ENCODE data around the gene PCYT1A. TPM values are rescaled to one million over a fixed set of nuclear protein-coding genes. Genes with fewer than 3 reads are reported as not detected.

PCYT1A gene
- polyA plus RNA-seq, 1 donor (not counting 4 experiments of a cell fraction or from before 2014, with no cell fraction given), result 108 TPM

DNA sequence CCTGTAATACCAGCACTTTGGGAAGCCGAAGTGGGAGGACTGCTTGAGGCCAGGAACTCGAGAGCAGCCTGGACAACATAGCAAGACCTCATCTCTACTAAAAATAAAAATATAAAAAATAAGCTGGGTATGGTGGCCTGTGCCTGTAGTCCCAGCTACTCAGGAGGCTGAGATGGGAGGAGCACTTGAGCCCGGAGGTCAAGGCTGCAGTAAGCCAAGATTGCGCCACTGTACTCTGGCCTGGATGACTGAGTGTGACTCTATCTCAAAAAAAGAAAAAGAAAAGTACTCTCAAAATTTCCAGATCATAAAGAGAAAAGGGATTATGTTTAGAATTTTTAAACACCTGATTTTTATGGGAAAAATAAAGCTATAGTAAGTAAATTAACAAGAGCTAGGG is 47.1 kb downstream of the PCYT1A start:
- Histone ChIP-seq H3K9me1 (ENCODE audit: control insufficient read depth, extremely low read depth, insufficient read depth, low read length) (no peaks in the 10 kb centered on the region), H3K79me2 (ENCODE audit: control insufficient read depth, insufficient read depth, low read length) (no peaks in the 10 kb centered on the region), H3K4me1 (ENCODE audit: control insufficient read depth, extremely low read depth, insufficient read depth, low read length) (no peaks in the 10 kb centered on the region), H3K9me3 (ENCODE audit: control insufficient read depth, low read depth, low read length) (no peaks in the 10 kb centered on the region), H4K20me1 (ENCODE audit: control insufficient read depth, extremely low read depth, insufficient read depth, low read length) (no peaks in the 10 kb centered on the region), H3K4me3 (ENCODE audit: control insufficient read depth in 2 of 3, extremely low read depth in 1 of 3, insufficient read depth in 2 of 3, low read depth in 1 of 3, low read length in 3 of 3) (no peak overlapping the region), H3K4me2 (ENCODE audit: control insufficient read depth, extremely low read depth, insufficient read depth, low read depth, low read length) (no peak overlapping the region), H2AFZ (ENCODE audit: control insufficient read depth, low read length) (no peak overlapping the region), H3K36me3 (ENCODE audit: control insufficient read depth in 2 of 2, extremely low read depth in 1 of 2, insufficient read depth in 2 of 2, low read length in 2 of 2) (peaks cover 38 to 41% of the 10 kb centered on the region in 2 experiments), H3K27ac (ENCODE audit: control insufficient read depth, insufficient read depth, low read length) (no peak overlapping the region), H3K9ac (ENCODE audit: control insufficient read depth, extremely low read depth, insufficient read depth, low read length) (no peak overlapping the region), H3K27me3 (ENCODE audit: control insufficient read depth, extremely low read depth, insufficient read depth, low read length) (no peaks in the 10 kb centered on the region)
- no peak for TF ChIP-seq EZH2 (IDR thresholded peaks at IDR 0.05; ENCODE audit: low read length)
- TF ChIP-seq, protein P1, sequence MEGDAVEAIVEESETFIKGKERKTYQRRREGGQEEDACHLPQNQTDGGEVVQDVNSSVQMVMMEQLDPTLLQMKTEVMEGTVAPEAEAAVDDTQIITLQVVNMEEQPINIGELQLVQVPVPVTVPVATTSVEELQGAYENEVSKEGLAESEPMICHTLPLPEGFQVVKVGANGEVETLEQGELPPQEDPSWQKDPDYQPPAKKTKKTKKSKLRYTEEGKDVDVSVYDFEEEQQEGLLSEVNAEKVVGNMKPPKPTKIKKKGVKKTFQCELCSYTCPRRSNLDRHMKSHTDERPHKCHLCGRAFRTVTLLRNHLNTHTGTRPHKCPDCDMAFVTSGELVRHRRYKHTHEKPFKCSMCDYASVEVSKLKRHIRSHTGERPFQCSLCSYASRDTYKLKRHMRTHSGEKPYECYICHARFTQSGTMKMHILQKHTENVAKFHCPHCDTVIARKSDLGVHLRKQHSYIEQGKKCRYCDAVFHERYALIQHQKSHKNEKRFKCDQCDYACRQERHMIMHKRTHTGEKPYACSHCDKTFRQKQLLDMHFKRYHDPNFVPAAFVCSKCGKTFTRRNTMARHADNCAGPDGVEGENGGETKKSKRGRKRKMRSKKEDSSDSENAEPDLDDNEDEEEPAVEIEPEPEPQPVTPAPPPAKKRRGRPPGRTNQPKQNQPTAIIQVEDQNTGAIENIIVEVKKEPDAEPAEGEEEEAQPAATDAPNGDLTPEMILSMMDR (optimal IDR thresholded peaks at IDR 0.05 in 1 of 3, IDR thresholded peaks at IDR 0.05 in 1 of 3, conservative IDR thresholded peaks at IDR 0.05 in 1 of 3; ENCODE audit: extremely low read depth in 1 of 3, insufficient read depth in 2 of 3, low read length in 3 of 3), result no peak
- DNase-seq (ENCODE audit: low read depth, low spot score) (no peak), FAIRE-seq (no peak)
- dilution Hi-C loops (cut with MboI; ENCODE audit: extremely low pct_ligation_motif_present, low sequenced_read_pairs), result no loop called here

DNA sequence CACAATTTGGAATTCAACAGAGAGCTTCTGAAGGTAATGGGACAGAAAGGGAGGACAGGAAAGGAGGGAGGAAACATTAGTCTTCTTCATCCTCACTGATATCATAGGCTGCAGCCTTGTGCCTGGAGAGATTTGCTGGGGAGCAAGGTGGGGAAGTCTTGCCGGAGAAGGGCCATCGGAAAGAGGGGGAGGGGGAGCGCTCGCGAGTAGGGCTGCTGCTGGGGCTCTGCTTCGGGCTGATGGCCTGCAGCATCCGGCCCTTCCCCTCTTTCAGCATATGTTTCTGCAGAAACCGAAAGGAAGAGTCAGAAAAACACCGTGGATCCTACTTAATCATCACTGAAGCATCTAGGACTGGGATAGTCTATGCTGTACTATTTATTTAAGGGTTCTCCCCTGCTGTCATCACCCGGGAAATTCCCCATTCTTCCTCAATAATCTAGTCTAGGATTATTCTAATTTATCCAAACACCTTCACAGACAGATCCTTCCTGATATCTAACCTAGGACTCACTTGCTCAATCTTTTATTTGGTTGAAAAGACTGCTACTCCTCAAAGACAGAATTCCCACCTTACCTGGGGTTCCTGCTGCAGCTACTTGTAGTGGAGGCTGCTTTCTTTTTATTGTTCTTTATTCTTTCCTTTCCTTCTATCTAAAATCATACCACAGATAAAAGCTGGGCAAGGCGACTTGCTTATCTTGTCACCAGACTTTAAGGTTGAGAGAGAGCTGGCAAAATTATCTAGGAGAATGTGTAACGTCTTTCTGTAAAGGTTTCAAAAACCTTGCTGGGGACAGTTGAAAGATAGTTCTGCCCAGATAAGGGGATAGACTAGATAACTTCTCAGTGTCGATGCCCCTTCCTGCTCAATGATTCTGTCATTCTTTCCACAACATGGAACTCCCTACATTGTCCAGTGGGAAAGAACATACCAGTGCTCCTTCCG is 48.6 kb downstream of the PCYT1A start:
- H2AFZ ChIP-seq (ENCODE audit: control insufficient read depth, low read length), result no peak overlapping the region
- H3K9me3 ChIP-seq (ENCODE audit: control insufficient read depth, low read depth, low read length), result no peaks in the 10 kb centered on the region
- H3K79me2 ChIP-seq (ENCODE audit: control insufficient read depth, insufficient read depth, low read length), result no peaks in the 10 kb centered on the region
- TF ChIP-seq, protein P1 (optimal IDR thresholded peaks at IDR 0.05 in 1 of 3, IDR thresholded peaks at IDR 0.05 in 1 of 3, conservative IDR thresholded peaks at IDR 0.05 in 1 of 3; ENCODE audit: extremely low read depth in 1 of 3, insufficient read depth in 2 of 3, low read length in 3 of 3), result no peak
- TF ChIP-seq EZH2 (IDR thresholded peaks at IDR 0.05; ENCODE audit: low read length), result no peak
- H3K4me1 ChIP-seq (ENCODE audit: control insufficient read depth, extremely low read depth, insufficient read depth, low read length), result no peaks in the 10 kb centered on the region
- no peak overlapping the region for H3K9ac ChIP-seq (ENCODE audit: control insufficient read depth, extremely low read depth, insufficient read depth, low read length)
- no peak for FAIRE-seq
- no peak for DNase-seq (ENCODE audit: low read depth, low spot score)
- dilution Hi-C loops (cut with MboI; ENCODE audit: extremely low pct_ligation_motif_present, low sequenced_read_pairs), result no loop called here
- H3K27me3 ChIP-seq (ENCODE audit: control insufficient read depth, extremely low read depth, insufficient read depth, low read length), result no peaks in the 10 kb centered on the region
- peaks cover 36 to 41% of the 10 kb centered on the region in 2 experiments for H3K36me3 ChIP-seq (ENCODE audit: control insufficient read depth in 2 of 2, extremely low read depth in 1 of 2, insufficient read depth in 2 of 2, low read length in 2 of 2)
- H4K20me1 ChIP-seq (ENCODE audit: control insufficient read depth, extremely low read depth, insufficient read depth, low read length), result no peaks in the 10 kb centered on the region
- no peaks in the 10 kb centered on the region for H3K9me1 ChIP-seq (ENCODE audit: control insufficient read depth, extremely low read depth, insufficient read depth, low read length)
- no peak overlapping the region for H3K27ac ChIP-seq (ENCODE audit: control insufficient read depth, insufficient read depth, low read length)
- H3K4me3 ChIP-seq (ENCODE audit: control insufficient read depth in 2 of 3, extremely low read depth in 1 of 3, insufficient read depth in 2 of 3, low read depth in 1 of 3, low read length in 3 of 3), result no peak overlapping the region
- no peak overlapping the region for H3K4me2 ChIP-seq (ENCODE audit: control insufficient read depth, extremely low read depth, insufficient read depth, low read depth, low read length)

Data from keratinocyte (primary cell).